Peyer's patch (tissue), 4 donors: ENCODE data around the gene IL34.

Source experiments
- CTCF ChIP-seq, 6 experiments: fragments of 450-650 bp in 4 of 6; fragments of 200-600 bp in 2 of 6; sonication (generic) in 1 of 6; IDR thresholded peaks; one replicate each; pipeline ENCODE4 v1.5.1; 2017 to 2019; ENCODE audit warnings: antibody characterized with exemption in 6 of 6, mild to moderate bottlenecking in 3 of 6, moderate library complexity in 1 of 6
- POLR2A ChIP-seq, 2 donors: fragments of 450-650 bp; IDR thresholded peaks; one replicate each; pipeline ENCODE4 v1.5.1; 2017; ENCODE audit warnings: antibody characterized with exemption in 2 of 2, mild to moderate bottlenecking in 2 of 2, moderate library complexity in 2 of 2

GRCh38 chr16:70701036-70701435 is 54.7 kb downstream of the IL34 start:
- TF ChIP-seq CTCF (IDR thresholded peaks at IDR 0.05): no peak
- TF ChIP-seq POLR2A (IDR thresholded peaks at IDR 0.05): no peak
